Erythroblast (primary cell): ENCODE measurements around the gene TJP1.

Experiments
- GATA1 ChIP-seq: IDR thresholded peaks from 2 replicates; pipeline ENCODE4 v1.6.1; 2011; ENCODE audit warnings: low read depth, mild to moderate bottlenecking, control low read depth, low read length, moderate library complexity
- POLR2A ChIP-seq: IDR thresholded peaks from 2 replicates; pipeline ENCODE4 v1.6.1; 2011; ENCODE audit warnings: mild to moderate bottlenecking, low read length

GRCh38 chr15:29700296-29700695, 122.0 kb downstream of the TJP1 start:
- TF ChIP-seq POLR2A, result no peak
- TF ChIP-seq GATA1, result no peak
